K562 (cell line): ENCODE results near the gene EEPD1. TPM values are rescaled to one million over a fixed set of nuclear protein-coding genes. Genes with fewer than 3 reads are reported as not detected.
A peak's percentile ranks its signal among the peaks of the same experiment; 100 is the strongest.

Experiments
- ATAC-seq: fragments of 200-7000 bp; cut with Tn5 transposase; 3 replicates; pipeline ENCODE4 v1.9.1; 2020; ENCODE audit warnings: moderate library complexity
- BruUV-seq: library from RNA; stranded (reverse); fragments of 400-500 nt; replicated peaks from 2 replicates; lab custom pipeline; 2021; lab: Mats Ljungman, UMichigan
- CTCF ChIA-PET: fragments of 300-600 bp; formaldehyde crosslinking; extraction: SDS; loops from one replicate; lab custom pipeline; 2021; ENCODE audit warnings: low intra/inter-chr PET ratio; lab: Yijun Ruan, JAX
- POLR2A ChIA-PET: fragments of 300-600, 350-650 bp; sonication (Branson Sonifier 250); formaldehyde crosslinking; extraction: SDS; loops from one replicate; lab custom pipeline; 2021; ENCODE audit warnings: antibody characterized with exemption, inconsistent platforms; lab: Yijun Ruan, JAX
- DNase-seq, 4 experiments: peaks; one replicate each; pipeline versions ENCODE4 v3.0.0 to v3.0.0-alpha.2; 2011 to 2018; ENCODE audit warnings: low spot score in 3 of 4, mixed read lengths in 3 of 4; ENCODE audit errors: extremely low read depth in 1 of 4
- FAIRE-seq: peaks from 2 replicates; lab custom pipeline; 2011; peaks lifted over from hg19 to GRCh38; lab: Jason Lieb, UNC
- H2AFZ ChIP-seq: 2 replicates; pipeline ENCODE4 v1.6.0; 2011; ENCODE audit warnings: low read depth, low read length, control low read depth, inconsistent platforms
- H3K27ac ChIP-seq: fragments of 200-600 bp; 3 replicates; pipeline ENCODE4 v1.8.0; 2011; ENCODE audit warnings: low read depth, mild to moderate bottlenecking, control low read depth, inconsistent platforms, low read length, moderate library complexity, mixed read lengths; ENCODE audit errors: extremely low read depth
- H3K27me3 ChIP-seq, 2 experiments: fragments of 300-600 bp in 1 of 2; 2 replicates in 1 of 2; 3 replicates in 1 of 2; pipeline versions ENCODE4 v1.6.0 to v1.8.0; 2011; ENCODE audit warnings: inconsistent platforms in 2 of 2, low read length in 2 of 2, mild to moderate bottlenecking in 1 of 2, mixed read lengths in 1 of 2, moderate library complexity in 1 of 2; ENCODE audit not compliant: control insufficient read depth in 2 of 2, insufficient read depth in 2 of 2
- H3K36me3 ChIP-seq: fragments of 300-600 bp; 3 replicates; pipeline ENCODE4 v1.8.0; 2011; ENCODE audit warnings: mild to moderate bottlenecking, low read length, inconsistent platforms; ENCODE audit not compliant: control insufficient read depth, insufficient read depth
- H3K4me1 ChIP-seq, 2 experiments: fragments of 200-600 bp in 1 of 2; replicated peaks in 1 of 2; 2 replicates in 1 of 2; 3 replicates in 1 of 2; pipeline versions ENCODE4 v1.5.1 to v1.8.0; 2011; ENCODE audit warnings: inconsistent platforms in 2 of 2, low read length in 2 of 2, mild to moderate bottlenecking in 1 of 2, mixed read lengths in 1 of 2, moderate library complexity in 1 of 2; ENCODE audit not compliant: control insufficient read depth in 2 of 2, insufficient read depth in 2 of 2
- H3K4me2 ChIP-seq: 2 replicates; pipeline ENCODE4 v1.6.1; 2011; ENCODE audit warnings: low read length, control low read depth, inconsistent platforms, mixed read lengths; ENCODE audit not compliant: insufficient read depth
- H3K4me3 ChIP-seq: fragments of 200-600 bp; sonication (generic), shearing (Covaris generic); 2 replicates; pipeline ENCODE4 v1.5.1; 2016; ENCODE audit warnings: control low read depth, inconsistent platforms
- H3K79me2 ChIP-seq: fragments of 200-600 bp; 3 replicates; pipeline ENCODE4 v1.8.0; 2011; ENCODE audit warnings: low read length, inconsistent platforms; ENCODE audit not compliant: control insufficient read depth, insufficient read depth
- H3K9ac ChIP-seq, 2 experiments: 2 replicates each; pipeline versions ENCODE4 v1.6.0 to v1.6.1; 2011; ENCODE audit warnings: low read depth in 2 of 2, low read length in 2 of 2, control low read depth in 1 of 2, inconsistent platforms in 1 of 2, mild to moderate bottlenecking in 1 of 2, mixed read lengths in 1 of 2; ENCODE audit not compliant: insufficient read depth in 1 of 2
- H3K9me1 ChIP-seq: one replicate; pipeline ENCODE4 v1.6.0; 2011; ENCODE audit warnings: inconsistent platforms, mild to moderate bottlenecking, low read length, moderate library complexity; ENCODE audit not compliant: control insufficient read depth, insufficient read depth
- H3K9me3 ChIP-seq: replicated peaks from 2 replicates; pipeline ENCODE4 v1.5.1; 2011; ENCODE audit warnings: low read depth, low read length, inconsistent platforms; ENCODE audit not compliant: control insufficient read depth, insufficient read depth
- H4K20me1 ChIP-seq: replicated peaks from 2 replicates; pipeline ENCODE4 v1.6.1; 2011; ENCODE audit warnings: low read length, inconsistent platforms, mixed read lengths; ENCODE audit not compliant: control insufficient read depth, insufficient read depth
- COPS2 ChIP-seq: fragments of 450-650 bp; conservative IDR thresholded peaks from 2 replicates; pipeline ENCODE4 v1.6.1; 2016; ENCODE audit warnings: mild to moderate bottlenecking, moderate library complexity
- HOXB6 ChIP-seq: fragments of 250-450 bp; sonication (Bioruptor Pico); IDR thresholded peaks from 2 replicates; pipeline ENCODE4 v1.5.1; 2022; ENCODE audit warnings: mild to moderate bottlenecking, borderline replicate concordance
- TEAD4 ChIP-seq, 2 experiments: sonication (generic) in 1 of 2; formaldehyde crosslinking in 1 of 2; IDR thresholded peaks; 2 replicates each; pipeline versions ENCODE4 v1.6.1 to v1.8.0; 2012 to 2022; ENCODE audit warnings: borderline replicate concordance in 1 of 2, inconsistent platforms in 1 of 2, low read length in 1 of 2, mild to moderate bottlenecking in 1 of 2, missing genetic modification reagents in 1 of 2
- WGBS: fragments of 100-300 bp; shearing (Covaris generic); methylation state at CpG from one replicate; pipeline ENCODE4 v1.1.6; 2016; ENCODE audit warnings: low coverage, mixed read lengths; ENCODE audit not compliant: insufficient coverage; ENCODE audit errors: missing lambda C conversion rate; 5-methylcytosine and 5-hydroxymethylcytosine counted together
- in situ Hi-C: fragments of 300-500 bp; cut with MboI; formaldehyde crosslinking; loops from 4 replicates; pipeline ENCODE4 v1.15.0; 2018; ENCODE audit warnings: inconsistent platforms, mixed read lengths
- intact Hi-C: fragments of 100-400 bp; cut with micrococcal nuclease; formaldehyde crosslinking; loops from 2 replicates; pipeline ENCODE4 v1.14.2; 2022
- polyA plus RNA-seq, 8 experiments: library from polyadenylated mRNA; depleted of rRNA in 4 of 8; stranded (reverse) in 5 of 8; unstranded in 3 of 8; fragments of >200 nt; fragmentation: Nextera tagmentation in 2 of 8; fragmentation: Illumina TruSeq in 1 of 8; extraction: Ambion mirVana in 2 of 8; extraction: Trizol in 1 of 8; gene quantifications; 2 replicates each; pipeline versions ENCODE4 v1.2.1 to v1.2.3, GENCODE V29; 2011 to 2014; ENCODE audit warnings: inconsistent platforms in 1 of 8, missing spikeins in 1 of 8
- total RNA-seq, 7 experiments: library from RNA; depleted of rRNA in 6 of 7; stranded (reverse); fragments of >200 nt in 6 of 7; fragmentation: Illumina TruSeq in 2 of 7; extraction: Trizol in 2 of 7; gene quantifications; 2 replicates each; pipeline versions ENCODE4 v1.2.1 to v1.2.3, GENCODE V29; 2011 to 2021; ENCODE audit warnings: low replicate concordance in 1 of 7
- TF ChIP-seq, protein P1 (sequence below): IDR thresholded peaks from 2 replicates; pipeline ENCODE4 v1.6.1; 2016; ENCODE audit warnings: missing genetic modification characterization, missing compliant biosample characterization

Gene EEPD1
- total and polyA plus RNA-seq, 9 of the 15 experiments (the other 6 are each of a cell fraction or from before 2014, with no cell fraction given), result 0.01 to 1.5 (median 0.74) TPM; not detected in 1

- no TSS peak for BruUV-seq
- Histone ChIP-seq H3K79me2 (no peaks in the 10 kb centered on the region), H4K20me1 (no peaks in the 10 kb centered on the region), H3K27me3 (peaks cover 1 to 3% of the 10 kb centered on the region in 2 experiments; a peak in 3 of 5 replicates)
- no peak for DNase-seq
- intact Hi-C loops (no loop called here), in situ Hi-C loops (no loop called here)
- CTCF ChIA-PET, result no interaction called here
- TF ChIP-seq COPS2, result no peak
- no peak for TF ChIP-seq TEAD4 (IDR thresholded peaks at IDR 0.05; ENCODE audit: low read length)
- TF ChIP-seq TEAD4 (CRISPR knock-in tag; IDR thresholded peaks at IDR 0.05; ENCODE audit: borderline replicate concordance), result no peak
- no peak for TF ChIP-seq HOXB6 (CRISPR knock-in tag)
- TF ChIP-seq, protein P1, sequence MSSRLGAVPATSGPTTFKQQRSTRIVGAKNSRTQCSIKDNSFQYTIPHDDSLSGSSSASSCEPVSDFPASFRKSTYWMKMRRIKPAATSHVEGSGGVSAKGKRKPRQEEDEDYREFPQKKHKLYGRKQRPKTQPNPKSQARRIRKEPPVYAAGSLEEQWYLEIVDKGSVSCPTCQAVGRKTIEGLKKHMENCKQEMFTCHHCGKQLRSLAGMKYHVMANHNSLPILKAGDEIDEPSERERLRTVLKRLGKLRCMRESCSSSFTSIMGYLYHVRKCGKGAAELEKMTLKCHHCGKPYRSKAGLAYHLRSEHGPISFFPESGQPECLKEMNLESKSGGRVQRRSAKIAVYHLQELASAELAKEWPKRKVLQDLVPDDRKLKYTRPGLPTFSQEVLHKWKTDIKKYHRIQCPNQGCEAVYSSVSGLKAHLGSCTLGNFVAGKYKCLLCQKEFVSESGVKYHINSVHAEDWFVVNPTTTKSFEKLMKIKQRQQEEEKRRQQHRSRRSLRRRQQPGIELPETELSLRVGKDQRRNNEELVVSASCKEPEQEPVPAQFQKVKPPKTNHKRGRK, result peak; percentile 93
- TF ChIP-seq, all 486 proteins: peak for 1
- Histone ChIP-seq H3K4me3 (no peak overlapping the region), H2AFZ (no peak overlapping the region), H3K4me1 (peaks cover 7 to 8% of the 10 kb centered on the region in 2 experiments; a peak in 3 of 5 replicates), H3K9ac (no peak overlapping the region), H3K27ac (no peak overlapping the region), H3K36me3 (no peaks in the 10 kb centered on the region), H3K9me3 (no peaks in the 10 kb centered on the region), H3K4me2 (no peak overlapping the region), H3K9me1 (no peaks in the 10 kb centered on the region)
- FAIRE-seq (no peak), ATAC-seq (no peak)
- WGBS, result 0% methylated on average over 1 of the region's 1 CpG
- POLR2A ChIA-PET, result interaction anchor here (1.1 kb wide), 1 partner anchor 17 kb away, joined by 3 read pairs; no protein-coding TSS in a partner anchor
Observed at GRCh38 chr7:36219429-36219828, 66.4 kb downstream of the EEPD1 start.
